NCI-H1417 (cell line): ENCODE results near the gene FKBP10.
A peak's percentile ranks its signal among the peaks of the same experiment; 100 is the strongest.
"Not testable (repeated sequence)": the region's sequence is repeated elsewhere in the genome, so short reads cannot be mapped to it uniquely, and the experiment has no call there.

Experiments used
- DNase-seq, 3 experiments: peaks; one replicate each; lab custom pipeline; 2025; lab: John Stamatoyannopoulos, UW

FKBP10 gene

GRCh38 chr17:41812381-41813151, at the start of gene FKBP10:
Gene FKBP10 (plus strand): TSS chr17:41813004. CDS start chr17:41813035, 31 bp downstream.
- DNase-seq = peak; percentile 71 to 89 (median 86)

- DNase-seq = no peak
These were observed 49.5 kb upstream of the FKBP10 start for GRCh38 chr17:41763327-41763726.

- DNase-seq = no peak
These were observed 46.7 kb upstream of the FKBP10 start for GRCh38 chr17:41766135-41766534.

- no peak for DNase-seq
These were observed 45.3 kb upstream of the FKBP10 start for GRCh38 chr17:41767324-41768042.

GRCh38 chr17:41768682-41769288, 44.0 kb upstream of the FKBP10 start:
- no peak for DNase-seq

GRCh38 chr17:41769346-41769862, 43.4 kb upstream of the FKBP10 start:
- DNase-seq = no peak

- no peak for DNase-seq
These were observed 42.8 kb upstream of the FKBP10 start for GRCh38 chr17:41769985-41770384.

GRCh38 chr17:41771389-41772206, 41.2 kb upstream of the FKBP10 start:
- DNase-seq = no peak

GRCh38 chr17:41772218-41772585, 40.6 kb upstream of the FKBP10 start:
- DNase-seq = peak in 2 of 3 experiments; percentile 36 to 53

GRCh38 chr17:41772586-41773189, 40.1 kb upstream of the FKBP10 start:
- no peak for DNase-seq

- DNase-seq = peak in 1 of 3 experiments; percentile 5
These were observed 39.6 kb upstream of the FKBP10 start for GRCh38 chr17:41773190-41773588.

- DNase-seq = no peak
These were observed 39.0 kb upstream of the FKBP10 start for GRCh38 chr17:41773731-41774193.

- DNase-seq = no peak
These were observed 37.2 kb upstream of the FKBP10 start for GRCh38 chr17:41775394-41776226.

GRCh38 chr17:41776262-41776900, 36.4 kb upstream of the FKBP10 start:
- DNase-seq = not testable (repeated sequence)

- DNase-seq = peak in 2 of 3 experiments; percentile 62 to 78
These were observed 35.6 kb upstream of the FKBP10 start for GRCh38 chr17:41777157-41777573.

- DNase-seq = peak in 2 of 3 experiments; percentile 74 to 89
These were observed 35.1 kb upstream of the FKBP10 start for GRCh38 chr17:41777574-41778188.

GRCh38 chr17:41779954-41780353, 32.9 kb upstream of the FKBP10 start:
- no peak for DNase-seq

GRCh38 chr17:41781404-41782110, 31.2 kb upstream of the FKBP10 start:
- DNase-seq = no peak

- no peak for DNase-seq
These were observed 30.7 kb upstream of the FKBP10 start for GRCh38 chr17:41782142-41782541.
